DMS153 treated with DMSO at 0.1 percent for 48 hours (cell line): ENCODE measurements around the gene SNAPC2.
"Not testable (repeated sequence)": the region's sequence is repeated elsewhere in the genome, so short reads cannot be mapped to it uniquely, and the experiment has no call there.

Experiments
- DNase-seq: peaks from one replicate; lab custom pipeline; 2025; ENCODE audit not compliant: unreplicated experiment; lab: John Stamatoyannopoulos, UW

Gene SNAPC2

GRCh38 chr19:7888145-7888825, 31.9 kb upstream of the SNAPC2 start, which contains the start of gene LRRC8E:
TSS of gene LRRC8E (plus strand) at chr19:7888510. CDS start at chr19:7895604, 7,094 bp downstream.
- no peak for DNase-seq

- DNase-seq: no peak
Observed at GRCh38 chr19:7888826-7889217, 31.3 kb upstream of the SNAPC2 start.

GRCh38 chr19:7893362-7894101, 26.6 kb upstream of the SNAPC2 start:
- DNase-seq: not testable (repeated sequence)

GRCh38 chr19:7894612-7895309, 25.4 kb upstream of the SNAPC2 start:
- DNase-seq: no peak

- no peak for DNase-seq
Observed at GRCh38 chr19:7895565-7895964, 24.6 kb upstream of the SNAPC2 start.

- no peak for DNase-seq
Observed at GRCh38 chr19:7897292-7897691, 22.8 kb upstream of the SNAPC2 start.

GRCh38 chr19:7898967-7899366, 21.2 kb upstream of the SNAPC2 start:
- DNase-seq: no peak

GRCh38 chr19:7899751-7900378, 20.3 kb upstream of the SNAPC2 start:
- DNase-seq: no peak

- DNase-seq: no peak
Observed at GRCh38 chr19:7900401-7900870, 19.7 kb upstream of the SNAPC2 start.

- no peak for DNase-seq
Observed at GRCh38 chr19:7900931-7901330, 19.2 kb upstream of the SNAPC2 start.

GRCh38 chr19:7901337-7901736, 18.8 kb upstream of the SNAPC2 start:
- DNase-seq: no peak

GRCh38 chr19:7902796-7903243, 17.3 kb upstream of the SNAPC2 start:
- no peak for DNase-seq

GRCh38 chr19:7903244-7904073, 16.7 kb upstream of the SNAPC2 start, which contains the start of gene MAP2K7:
TSS of gene MAP2K7 (plus strand) at chr19:7903877. CDS start at chr19:7903945, 68 bp downstream.
- DNase-seq: peak; percentile 98

- DNase-seq: no peak
Observed at GRCh38 chr19:7904074-7905020, 15.8 kb upstream of the SNAPC2 start.

- DNase-seq: no peak
Observed at GRCh38 chr19:7905268-7905667, 14.9 kb upstream of the SNAPC2 start.

- DNase-seq: no peak
Observed at GRCh38 chr19:7905859-7906258, 14.3 kb upstream of the SNAPC2 start.

GRCh38 chr19:7907122-7907521, 13.0 kb upstream of the SNAPC2 start:
- no peak for DNase-seq

GRCh38 chr19:7907544-7907943, 12.6 kb upstream of the SNAPC2 start:
- DNase-seq: no peak

- no peak for DNase-seq
Observed at GRCh38 chr19:7908078-7908699, 11.9 kb upstream of the SNAPC2 start.
